K562 (cell line): Measurements from ENCODE around the gene PXMP2. TPM values are rescaled to one million over a fixed set of nuclear protein-coding genes. Genes with fewer than 3 reads are reported as not detected.
"Not testable (repeated sequence)": the region's sequence is repeated elsewhere in the genome, so short reads cannot be mapped to it uniquely, and the experiment has no call there.

Experiments
- ATAC-seq: fragments of 200-7000 bp; cut with Tn5 transposase; 3 replicates; pipeline ENCODE4 v1.9.1; 2020; ENCODE audit warnings: moderate library complexity
- BruUV-seq: library from RNA; stranded (reverse); fragments of 400-500 nt; replicated peaks from 2 replicates; lab custom pipeline; 2021; lab: Mats Ljungman, UMichigan
- CTCF ChIA-PET: fragments of 300-600 bp; formaldehyde crosslinking; extraction: SDS; loops from one replicate; lab custom pipeline; 2021; ENCODE audit warnings: low intra/inter-chr PET ratio; lab: Yijun Ruan, JAX
- POLR2A ChIA-PET: fragments of 300-600, 350-650 bp; sonication (Branson Sonifier 250); formaldehyde crosslinking; extraction: SDS; loops from one replicate; lab custom pipeline; 2021; ENCODE audit warnings: antibody characterized with exemption, inconsistent platforms; lab: Yijun Ruan, JAX
- DNase-seq, 4 experiments: peaks; one replicate each; pipeline versions ENCODE4 v3.0.0 to v3.0.0-alpha.2; 2011 to 2018; ENCODE audit warnings: low spot score in 3 of 4, mixed read lengths in 3 of 4; ENCODE audit errors: extremely low read depth in 1 of 4
- FAIRE-seq: peaks from 2 replicates; lab custom pipeline; 2011; peaks lifted over from hg19 to GRCh38; lab: Jason Lieb, UNC
- H2AFZ ChIP-seq: 2 replicates; pipeline ENCODE4 v1.6.0; 2011; ENCODE audit warnings: low read depth, low read length, control low read depth, inconsistent platforms
- H3K27ac ChIP-seq: fragments of 200-600 bp; 3 replicates; pipeline ENCODE4 v1.8.0; 2011; ENCODE audit warnings: low read depth, mild to moderate bottlenecking, control low read depth, inconsistent platforms, low read length, moderate library complexity, mixed read lengths; ENCODE audit errors: extremely low read depth
- H3K27me3 ChIP-seq, 2 experiments: fragments of 300-600 bp in 1 of 2; 2 replicates in 1 of 2; 3 replicates in 1 of 2; pipeline versions ENCODE4 v1.6.0 to v1.8.0; 2011; ENCODE audit warnings: inconsistent platforms in 2 of 2, low read length in 2 of 2, mild to moderate bottlenecking in 1 of 2, mixed read lengths in 1 of 2, moderate library complexity in 1 of 2; ENCODE audit not compliant: control insufficient read depth in 2 of 2, insufficient read depth in 2 of 2
- H3K36me3 ChIP-seq: fragments of 300-600 bp; 3 replicates; pipeline ENCODE4 v1.8.0; 2011; ENCODE audit warnings: mild to moderate bottlenecking, low read length, inconsistent platforms; ENCODE audit not compliant: control insufficient read depth, insufficient read depth
- H3K4me1 ChIP-seq, 2 experiments: fragments of 200-600 bp in 1 of 2; replicated peaks in 1 of 2; 2 replicates in 1 of 2; 3 replicates in 1 of 2; pipeline versions ENCODE4 v1.5.1 to v1.8.0; 2011; ENCODE audit warnings: inconsistent platforms in 2 of 2, low read length in 2 of 2, mild to moderate bottlenecking in 1 of 2, mixed read lengths in 1 of 2, moderate library complexity in 1 of 2; ENCODE audit not compliant: control insufficient read depth in 2 of 2, insufficient read depth in 2 of 2
- H3K4me2 ChIP-seq: 2 replicates; pipeline ENCODE4 v1.6.1; 2011; ENCODE audit warnings: low read length, control low read depth, inconsistent platforms, mixed read lengths; ENCODE audit not compliant: insufficient read depth
- H3K4me3 ChIP-seq: fragments of 200-600 bp; sonication (generic), shearing (Covaris generic); 2 replicates; pipeline ENCODE4 v1.5.1; 2016; ENCODE audit warnings: control low read depth, inconsistent platforms
- H3K79me2 ChIP-seq: fragments of 200-600 bp; 3 replicates; pipeline ENCODE4 v1.8.0; 2011; ENCODE audit warnings: low read length, inconsistent platforms; ENCODE audit not compliant: control insufficient read depth, insufficient read depth
- H3K9ac ChIP-seq, 2 experiments: 2 replicates each; pipeline versions ENCODE4 v1.6.0 to v1.6.1; 2011; ENCODE audit warnings: low read depth in 2 of 2, low read length in 2 of 2, control low read depth in 1 of 2, inconsistent platforms in 1 of 2, mild to moderate bottlenecking in 1 of 2, mixed read lengths in 1 of 2; ENCODE audit not compliant: insufficient read depth in 1 of 2
- H3K9me1 ChIP-seq: one replicate; pipeline ENCODE4 v1.6.0; 2011; ENCODE audit warnings: inconsistent platforms, mild to moderate bottlenecking, low read length, moderate library complexity; ENCODE audit not compliant: control insufficient read depth, insufficient read depth
- H3K9me3 ChIP-seq: replicated peaks from 2 replicates; pipeline ENCODE4 v1.5.1; 2011; ENCODE audit warnings: low read depth, low read length, inconsistent platforms; ENCODE audit not compliant: control insufficient read depth, insufficient read depth
- H4K20me1 ChIP-seq: replicated peaks from 2 replicates; pipeline ENCODE4 v1.6.1; 2011; ENCODE audit warnings: low read length, inconsistent platforms, mixed read lengths; ENCODE audit not compliant: control insufficient read depth, insufficient read depth
- ARID2 ChIP-seq: fragments of 450-650 bp; IDR thresholded peaks from 2 replicates; pipeline ENCODE4 v1.6.1; 2017; ENCODE audit warnings: antibody characterized with exemption, mild to moderate bottlenecking
- GATAD2B ChIP-seq: fragments of 450-650 bp; IDR thresholded peaks from 2 replicates; pipeline ENCODE4 v1.6.1; 2017; ENCODE audit warnings: mild to moderate bottlenecking, borderline replicate concordance
- KLF16 ChIP-seq: IDR thresholded peaks from 2 replicates; pipeline ENCODE4 v1.6.1; 2016; ENCODE audit warnings: antibody characterized with exemption
- MBD2 ChIP-seq: sonication (generic); IDR thresholded peaks from 2 replicates; pipeline ENCODE4 v1.6.1; 2016; ENCODE audit warnings: low read depth, borderline replicate concordance
- PCBP2 ChIP-seq: fragments of 200-400 bp; formaldehyde crosslinking; IDR thresholded peaks from 2 replicates; pipeline ENCODE4 v1.6.1; 2018; ENCODE audit warnings: low read length, low read depth, mild to moderate bottlenecking, moderate library complexity; ENCODE audit not compliant: poor library complexity, severe bottlenecking
- POLR3A ChIP-seq: IDR thresholded peaks from 2 replicates; pipeline ENCODE4 v1.6.1; 2011; ENCODE audit warnings: borderline replicate concordance, mild to moderate bottlenecking, moderate library complexity; ENCODE audit not compliant: insufficient read length, insufficient read depth; ENCODE audit errors: extremely low read depth
- RAD51 ChIP-seq: fragments of 450-650 bp; IDR thresholded peaks from 2 replicates; pipeline ENCODE4 v1.7.1; 2016; ENCODE audit warnings: low read depth, mild to moderate bottlenecking, borderline replicate concordance
- SAP30 ChIP-seq: fragments of 200-600 bp; sonication (generic); IDR thresholded peaks from 2 replicates; pipeline ENCODE4 v1.6.1; 2012; ENCODE audit warnings: borderline replicate concordance, low read depth, mild to moderate bottlenecking, moderate library complexity, low read length, control low read depth, inconsistent platforms; ENCODE audit not compliant: insufficient read depth, poor library complexity, severe bottlenecking
- SMARCC2 ChIP-seq: fragments of 450-650 bp; IDR thresholded peaks from 2 replicates; pipeline ENCODE4 v1.6.1; 2017; ENCODE audit warnings: antibody characterized with exemption, moderate library complexity, mild to moderate bottlenecking, low read depth
- STAT5A ChIP-seq: IDR thresholded peaks from 2 replicates; pipeline ENCODE4 v1.6.1; 2012; ENCODE audit warnings: low read length, inconsistent platforms, borderline replicate concordance
- ZNF263 ChIP-seq: sonication (generic); formaldehyde crosslinking; IDR thresholded peaks from 2 replicates; pipeline ENCODE4 v1.8.0; 2022; ENCODE audit warnings: mild to moderate bottlenecking, missing genetic modification reagents, borderline replicate concordance
- ZNF764 ChIP-seq: fragments of 250-450 bp; sonication (Bioruptor Pico); IDR thresholded peaks from 2 replicates; pipeline ENCODE4 v1.4.0; 2020; ENCODE audit warnings: low read depth, mild to moderate bottlenecking, moderate library complexity
- WGBS: fragments of 100-300 bp; shearing (Covaris generic); methylation state at CpG from one replicate; pipeline ENCODE4 v1.1.6; 2016; ENCODE audit warnings: low coverage, mixed read lengths; ENCODE audit not compliant: insufficient coverage; ENCODE audit errors: missing lambda C conversion rate; 5-methylcytosine and 5-hydroxymethylcytosine counted together
- in situ Hi-C: fragments of 300-500 bp; cut with MboI; formaldehyde crosslinking; loops from 4 replicates; pipeline ENCODE4 v1.15.0; 2018; ENCODE audit warnings: inconsistent platforms, mixed read lengths
- intact Hi-C: fragments of 100-400 bp; cut with micrococcal nuclease; formaldehyde crosslinking; loops from 2 replicates; pipeline ENCODE4 v1.14.2; 2022
- polyA plus RNA-seq, 8 experiments: library from polyadenylated mRNA; depleted of rRNA in 4 of 8; stranded (reverse) in 5 of 8; unstranded in 3 of 8; fragments of >200 nt; fragmentation: Nextera tagmentation in 2 of 8; fragmentation: Illumina TruSeq in 1 of 8; extraction: Ambion mirVana in 2 of 8; extraction: Trizol in 1 of 8; gene quantifications; 2 replicates each; pipeline versions ENCODE4 v1.2.1 to v1.2.3, GENCODE V29; 2011 to 2014; ENCODE audit warnings: inconsistent platforms in 1 of 8, missing spikeins in 1 of 8
- total RNA-seq, 7 experiments: library from RNA; depleted of rRNA in 6 of 7; stranded (reverse); fragments of >200 nt in 6 of 7; fragmentation: Illumina TruSeq in 2 of 7; extraction: Trizol in 2 of 7; gene quantifications; 2 replicates each; pipeline versions ENCODE4 v1.2.1 to v1.2.3, GENCODE V29; 2011 to 2021; ENCODE audit warnings: low replicate concordance in 1 of 7
- TF ChIP-seq, protein P1 (sequence below): sonication (generic); IDR thresholded peaks from 2 replicates; pipeline ENCODE4 v1.6.1; 2016

Gene PXMP2
- total and polyA plus RNA-seq, 9 of the 15 experiments (the other 6 are each of a cell fraction or from before 2014, with no cell fraction given): 3.0 to 66.1 (median 44.7) TPM

DNA sequence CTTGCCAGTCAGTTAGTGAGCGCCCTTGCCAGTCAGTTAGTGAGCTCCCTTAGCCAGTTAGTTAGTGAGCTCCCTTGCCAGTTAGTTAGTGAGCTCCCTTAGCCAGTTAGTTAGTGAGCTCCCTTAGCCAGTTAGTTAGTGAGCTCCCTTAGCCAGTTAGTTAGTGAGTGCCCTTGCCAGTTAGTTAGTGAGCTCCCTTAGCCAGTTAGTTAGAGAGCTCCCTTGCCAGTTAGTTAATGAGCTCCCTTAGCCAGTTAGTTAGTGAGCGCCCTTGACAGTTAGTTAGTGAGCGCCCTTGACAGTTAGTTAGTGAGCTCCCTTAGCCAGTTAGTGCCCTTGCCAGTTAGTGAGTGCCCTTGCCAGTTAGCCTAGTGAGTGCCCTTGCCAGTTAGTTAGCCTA lies 7.5 kb downstream of the PXMP2 start:
- H2AFZ ChIP-seq, H3K27me3 ChIP-seq, in situ Hi-C loops, ATAC-seq, CTCF ChIA-PET, H3K79me2 ChIP-seq, H3K9ac ChIP-seq, H3K27ac ChIP-seq, FAIRE-seq, BruUV-seq, DNase-seq, H4K20me1 ChIP-seq, H3K4me3 ChIP-seq, H3K9me3 ChIP-seq, H3K4me1 ChIP-seq, H3K9me1 ChIP-seq, H3K4me2 ChIP-seq, intact Hi-C loops: not testable (repeated sequence)
- WGBS: 97% methylated on average over 3 of the region's 3 CpGs
- H3K36me3 ChIP-seq: peaks cover 64% of the 10 kb centered on the region
- POLR2A ChIA-PET: interaction anchor here (0.7 to 1.5 kb wide), 3 partner anchors 9 to 47 kb away, joined by 3 to 4 read pairs (median 3); no protein-coding TSS in a partner anchor
- TF ChIP-seq, protein P1, sequence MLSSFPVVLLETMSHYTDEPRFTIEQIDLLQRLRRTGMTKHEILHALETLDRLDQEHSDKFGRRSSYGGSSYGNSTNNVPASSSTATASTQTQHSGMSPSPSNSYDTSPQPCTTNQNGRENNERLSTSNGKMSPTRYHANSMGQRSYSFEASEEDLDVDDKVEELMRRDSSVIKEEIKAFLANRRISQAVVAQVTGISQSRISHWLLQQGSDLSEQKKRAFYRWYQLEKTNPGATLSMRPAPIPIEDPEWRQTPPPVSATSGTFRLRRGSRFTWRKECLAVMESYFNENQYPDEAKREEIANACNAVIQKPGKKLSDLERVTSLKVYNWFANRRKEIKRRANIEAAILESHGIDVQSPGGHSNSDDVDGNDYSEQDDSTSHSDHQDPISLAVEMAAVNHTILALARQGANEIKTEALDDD: peak; percentile 94

DNA sequence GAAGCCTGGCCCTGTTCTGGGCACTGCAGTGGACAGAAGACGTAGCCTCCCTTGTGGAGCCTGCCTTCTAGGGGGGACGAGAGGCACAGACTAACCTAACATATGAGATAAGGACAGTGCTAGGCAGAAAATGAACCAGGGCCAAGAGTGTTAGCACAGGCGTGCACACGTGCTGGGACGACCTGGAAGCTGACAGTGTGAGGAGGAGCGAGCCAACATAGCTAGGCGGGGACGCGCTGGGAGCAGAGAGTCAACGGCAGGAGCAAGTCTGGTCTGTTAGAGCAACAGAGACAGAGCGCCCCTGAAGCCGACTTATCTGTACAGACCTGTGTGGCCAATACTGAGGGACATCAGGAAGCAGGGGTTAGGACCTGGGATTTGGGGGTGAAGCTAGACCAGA lies 8.0 kb downstream of the PXMP2 start:
- DNase-seq (no peak), FAIRE-seq (no peak), ATAC-seq (no peak)
- POLR2A ChIA-PET: interaction anchor here (1.3 to 1.5 kb wide), 2 partner anchors 9 to 10 kb away, joined by 3 to 4 read pairs; no protein-coding TSS in a partner anchor
- WGBS: 98% methylated on average over 12 of the region's 12 CpGs
- 0 out of 2 replicates have a peak, but pooled peaks cover 4% of the 10 kb centered on the region for H3K9me3 ChIP-seq
- no peaks in the 10 kb centered on the region for H4K20me1 ChIP-seq
- H3K4me3 ChIP-seq: no peak overlapping the region
- H3K4me1 ChIP-seq: no peaks in the 10 kb centered on the region; a peak in 1 of 5 replicates
- no peaks in the 10 kb centered on the region for H3K79me2 ChIP-seq
- no peaks in the 10 kb centered on the region for H3K27me3 ChIP-seq
- no TSS peak for BruUV-seq
- no peak overlapping the region for H3K4me2 ChIP-seq
- H3K36me3 ChIP-seq: peaks cover 62% of the 10 kb centered on the region
- no peak overlapping the region for H2AFZ ChIP-seq
- H3K27ac ChIP-seq: no peak overlapping the region
- H3K9me1 ChIP-seq: no peaks in the 10 kb centered on the region
- CTCF ChIA-PET: no interaction called here
- intact Hi-C loops: no loop called here
- peak overlapping the region in 1 of 2 experiments; percentile 27; a peak in 2 of 4 replicates for H3K9ac ChIP-seq
- in situ Hi-C loops: no loop called here
- TF ChIP-seq STAT5A (no peak), KLF16 (no peak), GATAD2B (no peak), ARID2 (no peak), ZNF764 (CRISPR knock-in tag) (no peak), MBD2 (no peak), SMARCC2 (no peak), PCBP2 (no peak), SAP30 (no peak), ZNF263 (no peak), RAD51 (no peak), POLR3A (no peak)
